ENCODE results near the gene APLP2.
"Not testable (repeated sequence)": the region's sequence is repeated elsewhere in the genome, so short reads cannot be mapped to it uniquely, and the experiment has no call there.

Gene APLP2

GRCh38 chr11:130061017-130061416, 8.7 kb upstream of the APLP2 start:
- no peak for FAIRE-seq

GRCh38 chr11:130062026-130062425, 7.7 kb upstream of the APLP2 start:
- no peak for FAIRE-seq

GRCh38 chr11:130063451-130063850, 6.2 kb upstream of the APLP2 start:
- no peak for FAIRE-seq

GRCh38 chr11:130064596-130064995, 5.1 kb upstream of the APLP2 start:
- FAIRE-seq, result no peak

GRCh38 chr11:130066338-130066737, 3.4 kb upstream of the APLP2 start:
- no peak for FAIRE-seq

GRCh38 chr11:130068546-130068985, 1.1 kb upstream of the APLP2 start:
- no peak for FAIRE-seq

- no peak for FAIRE-seq
Measured at GRCh38 chr11:130068986-130069658, 572 bp upstream of the APLP2 start.

- FAIRE-seq, result no peak
Measured at GRCh38 chr11:130070109-130070845, 583 bp downstream of the APLP2 start.

- FAIRE-seq, result no peak
Measured at GRCh38 chr11:130070846-130071200, 1.1 kb downstream of the APLP2 start.

- no peak for FAIRE-seq
Measured at GRCh38 chr11:130071211-130071712, 1.6 kb downstream of the APLP2 start.

GRCh38 chr11:130074736-130075135, 5.0 kb downstream of the APLP2 start:
- FAIRE-seq, result no peak

- FAIRE-seq, result no peak
Measured at GRCh38 chr11:130076778-130077481, 7.2 kb downstream of the APLP2 start.

- FAIRE-seq, result no peak
Measured at GRCh38 chr11:130077671-130078070, 8.0 kb downstream of the APLP2 start.

GRCh38 chr11:130078080-130078479, 8.4 kb downstream of the APLP2 start:
- no peak for FAIRE-seq

- FAIRE-seq, result no peak
Measured at GRCh38 chr11:130085671-130086290, 16.1 kb downstream of the APLP2 start.

GRCh38 chr11:130086669-130087068, 17.0 kb downstream of the APLP2 start:
- FAIRE-seq, result no peak

- FAIRE-seq, result no peak
Measured at GRCh38 chr11:130087294-130087926, 17.7 kb downstream of the APLP2 start.

- no peak for FAIRE-seq
Measured at GRCh38 chr11:130088217-130088616, 18.5 kb downstream of the APLP2 start.

GRCh38 chr11:130088919-130089673, 19.4 kb downstream of the APLP2 start:
- no peak for FAIRE-seq

- FAIRE-seq, result no peak
Measured at GRCh38 chr11:130089674-130090073, 20.0 kb downstream of the APLP2 start.

- FAIRE-seq, result not testable (repeated sequence)
Measured at GRCh38 chr11:130090517-130090916, 20.8 kb downstream of the APLP2 start.

- FAIRE-seq, result not testable (repeated sequence)
Measured at GRCh38 chr11:130091169-130091568, 21.5 kb downstream of the APLP2 start.
